B cell (primary cell): ENCODE data around the gene FUT6. TPM values are rescaled to one million over a fixed set of nuclear protein-coding genes. Genes with fewer than 3 reads are reported as not detected.
"Not testable (repeated sequence)": the region's sequence is repeated elsewhere in the genome, so short reads cannot be mapped to it uniquely, and the experiment has no call there.

Experiments used
- ATAC-seq: fragments of 200-7000 bp; cut with Tn5 transposase; one replicate; pipeline ENCODE4 v1.10.0; 2021; ENCODE audit warnings: low read depth, mild to moderate bottlenecking, moderate number of reproducible peaks, moderate library complexity
- CTCF ChIA-PET: fragments of 350-600 bp; sonication (Branson Sonifier 250); formaldehyde crosslinking; loops from one replicate; lab custom pipeline; 2021; ENCODE audit warnings: antibody characterized with exemption, inconsistent platforms; lab: Charles Lee
- POLR2A ChIA-PET: fragments of 350-600 bp; sonication (Branson Sonifier 250); formaldehyde crosslinking; loops from one replicate; lab custom pipeline; 2021; ENCODE audit warnings: antibody characterized with exemption; lab: Charles Lee
- DNase-seq: peaks from one replicate; pipeline ENCODE4 v3.0.0; 2013
- H2AFZ ChIP-seq: 2 replicates; pipeline ENCODE4 v1.6.1; 2012; ENCODE audit warnings: mild to moderate bottlenecking, low read depth, low read length; ENCODE audit not compliant: insufficient read depth, poor library complexity, severe bottlenecking
- H3K27ac ChIP-seq, 2 donors: 1 replicate in 1 of 2; 2 replicates in 1 of 2; pipeline ENCODE4 v1.5.1; 2012 to 2013; ENCODE audit warnings: low read length in 2 of 2, mild to moderate bottlenecking in 2 of 2, moderate library complexity in 1 of 2
- H3K27me3 ChIP-seq, 4 experiments: fragments of 200-600 bp in 1 of 4; sonication (generic) in 1 of 4; replicated peaks in 1 of 4; 1 replicate in 2 of 4; 2 replicates in 2 of 4; pipeline versions ENCODE4 v1.6.1 to v1.7.0; 2013 to 2016; ENCODE audit warnings: low read length in 3 of 4, mild to moderate bottlenecking in 2 of 4, mixed read lengths in 1 of 4, moderate library complexity in 1 of 4; ENCODE audit not compliant: insufficient read depth in 4 of 4, control insufficient read depth in 3 of 4; ENCODE audit errors: control extremely low read depth in 1 of 4
- H3K36me3 ChIP-seq, 2 experiments: replicated peaks in 1 of 2; 1 replicate in 1 of 2; 2 replicates in 1 of 2; pipeline versions ENCODE4 v1.6.1 to v1.7.1; 2013; ENCODE audit warnings: low read length in 1 of 2; ENCODE audit not compliant: insufficient read depth in 2 of 2, control insufficient read depth in 1 of 2; ENCODE audit errors: control extremely low read depth in 1 of 2, extremely low read depth in 1 of 2
- H3K4me1 ChIP-seq, 2 donors: fragments of 200-600 bp in 1 of 2; sonication (generic) in 1 of 2; 1 replicate in 1 of 2; 2 replicates in 1 of 2; pipeline versions ENCODE4 v1.5.1 to v1.6.1; 2013 to 2017; ENCODE audit warnings: low read length in 2 of 2; ENCODE audit not compliant: control insufficient read depth in 2 of 2, insufficient read depth in 2 of 2
- H3K4me2 ChIP-seq: replicated peaks from 2 replicates; pipeline ENCODE3; 2012; ENCODE audit warnings: mild to moderate bottlenecking, low read depth, low read length; ENCODE audit not compliant: poor library complexity, severe bottlenecking
- H3K4me3 ChIP-seq, 5 experiments: fragments of 200-600 bp in 1 of 5; sonication (generic) in 1 of 5; 1 replicate in 3 of 5; 2 replicates in 2 of 5; pipeline versions ENCODE4 v1.5.1 to v1.7.0; 2011 to 2016; ENCODE audit warnings: low read length in 4 of 5, mild to moderate bottlenecking in 4 of 5, low read depth in 2 of 5, control low read depth in 1 of 5, moderate library complexity in 1 of 5; ENCODE audit not compliant: insufficient read depth in 1 of 5; ENCODE audit errors: control extremely low read depth in 1 of 5, extremely low read depth in 1 of 5
- H3K79me2 ChIP-seq: fragments of 200-600 bp; sonication (generic); one replicate; pipeline ENCODE4 v1.6.0; 2016; ENCODE audit warnings: low read length; ENCODE audit not compliant: control insufficient read depth, insufficient read depth
- H3K9ac ChIP-seq: fragments of 200-600 bp; sonication (generic); 2 replicates; pipeline ENCODE4 v1.6.1; 2017; ENCODE audit warnings: mild to moderate bottlenecking, low read length, moderate library complexity
- H3K9me3 ChIP-seq, 3 donors: one replicate each; pipeline versions ENCODE4 v1.6.1 to v1.7.1; 2013; ENCODE audit warnings: low read length in 2 of 3; ENCODE audit not compliant: control insufficient read depth in 2 of 3, insufficient read depth in 1 of 3; ENCODE audit errors: control extremely low read depth in 1 of 3
- H4K20me1 ChIP-seq: 2 replicates; pipeline ENCODE4 v1.6.0; 2012; ENCODE audit warnings: mild to moderate bottlenecking, low read length; ENCODE audit not compliant: insufficient read depth, control insufficient read depth, poor library complexity, severe bottlenecking
- H3K27ac Mint-ChIP-seq: one replicate; pipeline ENCODE4 v1.8.0; 2021; ENCODE audit warnings: mixed read lengths
- H3K27me3 Mint-ChIP-seq: one replicate; pipeline ENCODE4 v1.8.0; 2021; ENCODE audit warnings: mixed read lengths
- H3K4me1 Mint-ChIP-seq: one replicate; pipeline ENCODE4 v1.8.0; 2021; ENCODE audit warnings: mixed read lengths
- H3K4me3 Mint-ChIP-seq: one replicate; pipeline ENCODE4 v1.8.0; 2021; ENCODE audit warnings: mixed read lengths
- H3K9me3 Mint-ChIP-seq: one replicate; pipeline ENCODE4 v1.8.0; 2022; ENCODE audit warnings: mixed read lengths; ENCODE audit not compliant: insufficient read depth
- CTCF ChIP-seq: fragments of 200-600 bp; IDR thresholded peaks from one replicate; pipeline ENCODE4 v1.8.0; 2022; ENCODE audit warnings: antibody characterized with exemption, mild to moderate bottlenecking
- EZH2 ChIP-seq: IDR thresholded peaks from 2 replicates; pipeline ENCODE4 v1.6.1; 2012; ENCODE audit warnings: borderline replicate concordance, low read depth, mild to moderate bottlenecking, moderate library complexity, low read length; ENCODE audit not compliant: insufficient read depth, poor library complexity, severe bottlenecking
- WGBS: methylation state at CpG from one replicate; pipeline ENCODE4 v1.1.5; 2013; ENCODE audit warnings: missing lambda C conversion rate; ENCODE audit not compliant: insufficient coverage; 5-methylcytosine and 5-hydroxymethylcytosine counted together
- intact Hi-C: fragments of 100-400 bp; cut with micrococcal nuclease; formaldehyde crosslinking; loops from one replicate; pipeline ENCODE4 v1.10.0; 2022
- polyA plus RNA-seq: library from polyadenylated mRNA; depleted of rRNA; stranded (reverse); fragments of >200 nt; gene quantifications from 2 replicates; pipeline ENCODE4 v1.2.3, GENCODE V29; 2012
- total RNA-seq, 2 donors: library from RNA; stranded (reverse); fragments of 120-200 nt in 1 of 2; gene quantifications; 1 replicate in 1 of 2; 2 replicates in 1 of 2; pipeline versions ENCODE4 v1.2.3 to v1.2.4, GENCODE V29; 2013 to 2022

The FUT6 gene
- total and polyA plus RNA-seq, 2 donors (not counting 1 experiment from before 2014, with no cell fraction given) = 0.03 TPM; not detected in 1

- Histone ChIP-seq H2AFZ (no peak overlapping the region), H3K9me3 (peaks cover 0 to 5% (median 0%) of the 10 kb centered on the region in 3 donors), H4K20me1 (no peaks in the 10 kb centered on the region), H3K4me1 (no peaks in the 10 kb centered on the region), H3K4me2 (no peak overlapping the region), H3K9ac (no peak overlapping the region), H3K27me3 (peaks cover 0 to 12% (median 1%) of the 10 kb centered on the region in 4 experiments), H3K36me3 (no peaks in the 10 kb centered on the region), H3K79me2 (no peaks in the 10 kb centered on the region), H3K4me3 (no peak overlapping the region), H3K27ac (no peak overlapping the region)
- no peak for TF ChIP-seq EZH2
- TF ChIP-seq CTCF = no peak
- Mint-ChIP-seq H3K27me3 (peaks cover 20% of the 10 kb centered on the region), H3K27ac (no peak overlapping the region), H3K4me1 (no peaks in the 10 kb centered on the region), H3K9me3 (no peaks in the 10 kb centered on the region), H3K4me3 (no peak overlapping the region)
- ChIA-PET POLR2A (no interaction called here), CTCF (no interaction called here)
- WGBS = 81% methylated on average over 4 of the region's 9 CpGs
- intact Hi-C loops = no loop called here
- DNase-seq = no peak
- no peak for ATAC-seq
These were observed 38.4 kb upstream of the FUT6 start for GRCh38 chr19:5877882-5878281.

GRCh38 chr19:5877427-5877826 is 37.9 kb upstream of the FUT6 start:
- no peaks in the 10 kb centered on the region for H3K4me1 ChIP-seq
- H3K4me1 Mint-ChIP-seq = no peaks in the 10 kb centered on the region
- H3K27me3 ChIP-seq = peaks cover 0 to 12% (median 1%) of the 10 kb centered on the region in 4 experiments
- ATAC-seq (no peak), DNase-seq (no peak)
- no peak overlapping the region for H3K4me3 ChIP-seq
- TF ChIP-seq EZH2 = no peak
- TF ChIP-seq CTCF = no peak
- H3K27me3 Mint-ChIP-seq = peaks cover 18% of the 10 kb centered on the region
- POLR2A ChIA-PET = no interaction called here
- no peak overlapping the region for H3K4me3 Mint-ChIP-seq
- H2AFZ ChIP-seq = no peak overlapping the region
- H3K36me3 ChIP-seq = no peaks in the 10 kb centered on the region
- WGBS = 81% methylated on average over 7 of the region's 8 CpGs
- H3K27ac Mint-ChIP-seq = no peak overlapping the region
- no peak overlapping the region for H3K4me2 ChIP-seq
- no peak overlapping the region for H3K9ac ChIP-seq
- no peaks in the 10 kb centered on the region for H3K79me2 ChIP-seq
- no peaks in the 10 kb centered on the region for H4K20me1 ChIP-seq
- no peaks in the 10 kb centered on the region for H3K9me3 Mint-ChIP-seq
- H3K9me3 ChIP-seq = peaks cover 0 to 5% (median 0%) of the 10 kb centered on the region in 3 donors
- H3K27ac ChIP-seq = no peak overlapping the region
- CTCF ChIA-PET = no interaction called here
- intact Hi-C loops = no loop called here

GRCh38 chr19:5874496-5874895 is 35.0 kb upstream of the FUT6 start:
- H3K4me2 ChIP-seq, CTCF ChIA-PET, H3K9me3 ChIP-seq, H3K4me1 Mint-ChIP-seq, POLR2A ChIA-PET, H3K4me1 ChIP-seq, H3K4me3 Mint-ChIP-seq, DNase-seq, H3K27ac ChIP-seq, H3K9ac ChIP-seq, H3K9me3 Mint-ChIP-seq, H3K27me3 ChIP-seq, H3K36me3 ChIP-seq, ATAC-seq, H2AFZ ChIP-seq, H3K4me3 ChIP-seq, H3K27ac Mint-ChIP-seq, H4K20me1 ChIP-seq, H3K79me2 ChIP-seq, intact Hi-C loops: not testable (repeated sequence)
- WGBS = 87% methylated on average over 6 of the region's 7 CpGs
- H3K27me3 Mint-ChIP-seq = peaks cover 12% of the 10 kb centered on the region
